ENCODE data around the gene PPDPF.

PPDPF gene

GRCh38 chr20:63486300-63486855 lies 34.2 kb upstream of the PPDPF start:
- in situ Hi-C loops (cut with HindIII; ENCODE audit: low sequenced_read_pairs): no loop called here

- in situ Hi-C loops (cut with HindIII; ENCODE audit: low sequenced_read_pairs): no loop called here
Measured at GRCh38 chr20:63487116-63487764, 33.3 kb upstream of the PPDPF start.

GRCh38 chr20:63487781-63488241 lies 32.8 kb upstream of the PPDPF start:
- in situ Hi-C loops (cut with HindIII; ENCODE audit: low sequenced_read_pairs): no loop called here

GRCh38 chr20:63488315-63489251 lies 32.0 kb upstream of the PPDPF start:
- in situ Hi-C loops (cut with HindIII; ENCODE audit: low sequenced_read_pairs): no loop called here

GRCh38 chr20:63490416-63490815 lies 30.1 kb upstream of the PPDPF start:
- in situ Hi-C loops (cut with HindIII; ENCODE audit: low sequenced_read_pairs): no loop called here

GRCh38 chr20:63491078-63491477 lies 29.5 kb upstream of the PPDPF start:
- in situ Hi-C loops (cut with HindIII; ENCODE audit: low sequenced_read_pairs): no loop called here

- in situ Hi-C loops (cut with HindIII; ENCODE audit: low sequenced_read_pairs): no loop called here
Measured at GRCh38 chr20:63491635-63492230, 28.8 kb upstream of the PPDPF start.

GRCh38 chr20:63492518-63492917 lies 28.0 kb upstream of the PPDPF start:
- in situ Hi-C loops (cut with HindIII; ENCODE audit: low sequenced_read_pairs): no loop called here

GRCh38 chr20:63492982-63493381 lies 27.6 kb upstream of the PPDPF start:
- in situ Hi-C loops (cut with HindIII; ENCODE audit: low sequenced_read_pairs): no loop called here

GRCh38 chr20:63493563-63494020 lies 27.0 kb upstream of the PPDPF start:
- in situ Hi-C loops (cut with HindIII; ENCODE audit: low sequenced_read_pairs): no loop called here

- in situ Hi-C loops (cut with HindIII; ENCODE audit: low sequenced_read_pairs): no loop called here
Measured at GRCh38 chr20:63494084-63494419, 26.5 kb upstream of the PPDPF start.

GRCh38 chr20:63494420-63495166 lies 26.0 kb upstream of the PPDPF start:
- in situ Hi-C loops (cut with HindIII; ENCODE audit: low sequenced_read_pairs): no loop called here

- in situ Hi-C loops (cut with HindIII; ENCODE audit: low sequenced_read_pairs): no loop called here
Measured at GRCh38 chr20:63495167-63495720, 25.3 kb upstream of the PPDPF start.

GRCh38 chr20:63495741-63496595 lies 24.6 kb upstream of the PPDPF start:
- in situ Hi-C loops (cut with HindIII; ENCODE audit: low sequenced_read_pairs): no loop called here

GRCh38 chr20:63496596-63497120 lies 23.9 kb upstream of the PPDPF start:
- in situ Hi-C loops (cut with HindIII; ENCODE audit: low sequenced_read_pairs): no loop called here

- in situ Hi-C loops (cut with HindIII; ENCODE audit: low sequenced_read_pairs): no loop called here
Measured at GRCh38 chr20:63497138-63497945, 23.2 kb upstream of the PPDPF start.

- in situ Hi-C loops (cut with HindIII; ENCODE audit: low sequenced_read_pairs): no loop called here
Measured at GRCh38 chr20:63497946-63498935, 22.3 kb upstream of the PPDPF start.

Data from DLD1 (cell line).